ENCODE measurements around the gene NIPSNAP2.
"Not testable (repeated sequence)": the region's sequence is repeated elsewhere in the genome, so short reads cannot be mapped to it uniquely, and the experiment has no call there.

NIPSNAP2 gene

GRCh38 chr7:56033671-56034432 lies 69.5 kb downstream of the NIPSNAP2 start:
- peak overlapping the region in 17 of 21 experiments; percentile 2 to 85 (median 67) for H3K27ac ChIP-seq

GRCh38 chr7:56040730-56041129 lies 76.3 kb downstream of the NIPSNAP2 start:
- Histone ChIP-seq H3K27ac (no peak overlapping the region), H3K4me3 (no peak overlapping the region)

More at GRCh38 chr7:56033671-56034432, 69.5 kb downstream of the NIPSNAP2 start:
- H3K4me3 ChIP-seq, result peak overlapping the region; percentile 47 to 76 (median 55)

GRCh38 chr7:56045758-56046157 lies 81.4 kb downstream of the NIPSNAP2 start:
- H3K4me3 ChIP-seq, result not testable (repeated sequence)
- H3K27ac ChIP-seq, result peak overlapping the region in 1 of 21 experiments; percentile 47

GRCh38 chr7:56046721-56047445 lies 82.5 kb downstream of the NIPSNAP2 start:
- no peak overlapping the region for H3K4me3 ChIP-seq
- peak overlapping the region in 3 of 21 experiments; percentile 6 to 56 (median 8) for H3K27ac ChIP-seq

- peak overlapping the region in 2 of 21 experiments; percentile 8 to 56 for H3K27ac ChIP-seq
- H3K4me3 ChIP-seq, result not testable (repeated sequence)
These were observed 83.2 kb downstream of the NIPSNAP2 start for GRCh38 chr7:56047446-56048116.

GRCh38 chr7:56048245-56048644 lies 83.9 kb downstream of the NIPSNAP2 start:
- Histone ChIP-seq H3K27ac (no peak overlapping the region), H3K4me3 (no peak overlapping the region)

- H3K27ac ChIP-seq, H3K4me3 ChIP-seq: not testable (repeated sequence)
These were observed 84.4 kb downstream of the NIPSNAP2 start for GRCh38 chr7:56048763-56049162.

All from skin epidermis (tissue), 12 donors.